Measurements from ENCODE around the gene STARD10. TPM values are rescaled to one million over a fixed set of nuclear protein-coding genes. Genes with fewer than 3 reads are reported as not detected.
A peak's percentile ranks its signal among the peaks of the same experiment; 100 is the strongest.

STARD10 gene
- total RNA-seq, 1 experiment from 2014 or later, result 10.6 TPM

DNA sequence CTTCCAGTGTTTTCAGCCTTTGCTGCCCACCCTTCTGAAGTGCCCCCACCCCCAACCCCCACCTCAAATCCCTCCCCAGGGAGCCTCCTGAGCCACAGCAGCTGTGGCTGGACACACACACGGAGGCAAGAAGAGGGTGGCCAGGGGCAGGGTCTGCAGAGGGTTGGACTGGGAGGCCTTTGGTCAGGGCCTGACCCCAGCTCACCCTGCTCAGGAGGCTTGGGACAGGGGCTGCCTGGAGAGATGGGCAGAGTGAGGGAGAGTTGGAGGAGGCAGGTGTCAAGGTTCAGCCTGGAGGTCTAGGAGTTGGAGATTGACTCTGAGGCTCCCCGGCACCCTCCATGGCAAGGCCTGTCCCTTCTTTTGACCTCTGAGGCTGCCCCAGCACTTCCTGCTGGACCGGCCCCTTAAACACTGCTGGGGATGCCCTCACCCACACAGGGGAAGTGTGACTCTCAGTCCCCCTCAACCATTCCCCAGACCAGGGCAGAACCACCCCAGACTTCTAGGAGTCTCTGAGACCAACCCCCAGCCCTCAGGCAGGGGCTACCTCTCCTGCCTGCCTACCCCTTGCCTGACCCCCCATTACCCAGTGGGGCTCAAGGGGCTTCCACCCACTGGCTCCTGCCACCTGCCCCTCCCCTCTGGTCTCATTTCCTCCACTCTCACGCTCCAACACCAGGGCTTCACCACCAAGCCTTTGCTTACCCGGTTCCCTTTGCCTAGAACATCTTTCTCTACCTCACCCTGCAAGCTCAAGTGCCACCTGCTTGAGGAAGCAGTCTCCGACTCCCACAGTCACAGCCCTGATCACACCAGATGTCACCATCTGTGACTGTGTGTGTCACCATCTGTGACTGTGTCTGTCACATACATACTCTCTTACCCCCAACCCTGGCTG lies 50.3 kb downstream of the STARD10 start:
- TF ChIP-seq, protein P1, sequence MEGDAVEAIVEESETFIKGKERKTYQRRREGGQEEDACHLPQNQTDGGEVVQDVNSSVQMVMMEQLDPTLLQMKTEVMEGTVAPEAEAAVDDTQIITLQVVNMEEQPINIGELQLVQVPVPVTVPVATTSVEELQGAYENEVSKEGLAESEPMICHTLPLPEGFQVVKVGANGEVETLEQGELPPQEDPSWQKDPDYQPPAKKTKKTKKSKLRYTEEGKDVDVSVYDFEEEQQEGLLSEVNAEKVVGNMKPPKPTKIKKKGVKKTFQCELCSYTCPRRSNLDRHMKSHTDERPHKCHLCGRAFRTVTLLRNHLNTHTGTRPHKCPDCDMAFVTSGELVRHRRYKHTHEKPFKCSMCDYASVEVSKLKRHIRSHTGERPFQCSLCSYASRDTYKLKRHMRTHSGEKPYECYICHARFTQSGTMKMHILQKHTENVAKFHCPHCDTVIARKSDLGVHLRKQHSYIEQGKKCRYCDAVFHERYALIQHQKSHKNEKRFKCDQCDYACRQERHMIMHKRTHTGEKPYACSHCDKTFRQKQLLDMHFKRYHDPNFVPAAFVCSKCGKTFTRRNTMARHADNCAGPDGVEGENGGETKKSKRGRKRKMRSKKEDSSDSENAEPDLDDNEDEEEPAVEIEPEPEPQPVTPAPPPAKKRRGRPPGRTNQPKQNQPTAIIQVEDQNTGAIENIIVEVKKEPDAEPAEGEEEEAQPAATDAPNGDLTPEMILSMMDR (IDR thresholded peaks at IDR 0.05; ENCODE audit: unreplicated experiment), result no peak
- H3K4me3 Mint-ChIP-seq (ENCODE audit: unreplicated experiment), result no peak overlapping the region
- H3K27ac Mint-ChIP-seq (ENCODE audit: low read depth, unreplicated experiment), result no peak overlapping the region
- intact Hi-C loops (cut with micrococcal nuclease), result no loop called here
- H3K9me3 Mint-ChIP-seq (ENCODE audit: unreplicated experiment), result no peaks in the 10 kb centered on the region
- no peak for DNase-seq (ENCODE audit: unreplicated experiment)
- CTCF ChIA-PET, result no interaction called here
- H3K36me3 Mint-ChIP-seq (ENCODE audit: insufficient read depth, unreplicated experiment), result no peaks in the 10 kb centered on the region
- H3K27me3 Mint-ChIP-seq (ENCODE audit: insufficient read depth, unreplicated experiment), result no peaks in the 10 kb centered on the region
- POLR2A ChIA-PET, result no interaction called here
- H3K4me1 Mint-ChIP-seq (ENCODE audit: insufficient read depth, unreplicated experiment), result peaks cover 31% of the 10 kb centered on the region
- no TSS peak for BruUV-seq (replicated peaks)

DNA sequence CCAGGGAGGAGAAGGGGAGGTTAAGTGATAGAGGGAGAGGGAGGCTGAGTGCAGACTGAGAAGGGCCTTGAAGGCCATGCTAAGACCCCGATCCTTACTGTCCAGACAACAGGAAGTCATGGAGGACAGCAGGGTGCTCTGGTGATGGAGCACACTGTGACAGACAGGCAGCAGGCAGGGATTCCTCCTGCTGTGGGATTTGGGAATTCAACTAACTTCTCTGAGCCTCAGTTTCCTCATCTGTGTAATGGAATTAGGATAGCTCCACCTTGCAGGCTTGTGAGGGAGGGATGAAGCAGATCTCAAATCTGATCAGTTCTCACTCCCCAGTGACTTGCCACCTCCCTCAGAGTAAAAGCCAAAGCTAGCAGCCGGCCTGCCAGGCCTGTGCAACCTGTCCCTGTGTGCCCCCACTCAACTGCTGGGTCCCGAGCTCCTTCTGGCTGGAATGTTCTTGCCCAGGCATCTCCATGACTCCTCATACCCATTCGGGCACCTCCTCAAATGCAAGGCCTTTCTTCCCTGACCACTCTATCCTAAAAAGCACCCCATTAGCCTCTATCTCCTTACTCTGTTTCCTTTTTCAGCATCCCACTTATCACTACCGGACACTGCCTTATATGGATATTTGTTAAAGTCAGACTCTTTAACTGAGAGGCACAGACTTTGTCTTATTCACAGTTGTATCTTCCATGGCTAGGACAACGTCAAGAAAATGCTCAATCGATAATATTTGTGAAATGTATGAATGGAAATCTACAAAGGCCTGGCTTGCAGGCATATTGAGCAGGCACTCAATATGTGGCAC lies 51.1 kb downstream of the STARD10 start:
- H3K36me3 Mint-ChIP-seq (ENCODE audit: insufficient read depth, unreplicated experiment), result no peaks in the 10 kb centered on the region
- no peak overlapping the region for H3K4me3 Mint-ChIP-seq (ENCODE audit: unreplicated experiment)
- TF ChIP-seq, protein P1 (IDR thresholded peaks at IDR 0.05; ENCODE audit: unreplicated experiment), result no peak
- H3K9me3 Mint-ChIP-seq (ENCODE audit: unreplicated experiment), result no peaks in the 10 kb centered on the region
- no TSS peak for BruUV-seq (replicated peaks)
- no peak for DNase-seq (ENCODE audit: unreplicated experiment)
- H3K27me3 Mint-ChIP-seq (ENCODE audit: insufficient read depth, unreplicated experiment), result no peaks in the 10 kb centered on the region
- H3K27ac Mint-ChIP-seq (ENCODE audit: low read depth, unreplicated experiment), result no peak overlapping the region
- ChIA-PET POLR2A (no interaction called here), CTCF (interaction anchor here (2.6 kb wide), 1 partner anchor 52 kb away, joined by 6 read pairs; the partner anchor contains the start of gene STARD10)
- peaks cover 40% of the 10 kb centered on the region for H3K4me1 Mint-ChIP-seq (ENCODE audit: insufficient read depth, unreplicated experiment)
- intact Hi-C loops (cut with micrococcal nuclease), result no loop called here

DNA sequence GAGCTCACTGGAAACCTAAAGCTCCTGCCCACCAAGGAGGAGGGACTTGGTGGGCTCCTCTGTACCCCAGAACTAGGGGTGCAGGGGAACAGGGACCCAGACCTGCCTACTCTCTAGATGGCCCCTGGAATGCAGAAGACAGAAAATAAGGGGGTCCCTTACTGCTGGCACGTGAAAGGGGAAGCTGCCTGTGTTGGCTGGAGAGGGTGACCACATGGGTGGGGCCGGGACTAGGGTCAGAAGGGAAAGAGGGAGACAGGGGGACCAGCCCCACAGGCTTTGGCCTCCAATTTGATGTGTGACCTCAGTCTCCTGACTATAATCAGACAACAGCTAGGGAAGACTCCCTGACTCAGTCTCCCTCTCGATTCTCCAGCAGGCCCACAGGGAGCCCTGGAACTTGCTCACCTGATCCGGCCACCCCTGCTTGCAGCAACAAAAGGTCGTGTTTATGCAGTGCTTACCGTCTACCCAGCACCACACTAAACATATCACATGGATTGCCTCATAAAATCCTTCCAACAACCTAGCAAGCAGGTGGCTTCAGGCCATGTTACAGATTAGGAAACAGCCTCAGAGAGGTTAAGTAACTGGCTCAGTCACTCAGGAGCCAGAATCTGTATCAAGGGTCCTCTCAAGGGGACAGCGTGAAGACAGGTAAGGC lies 51.9 kb downstream of the STARD10 start:
- no peaks in the 10 kb centered on the region for H3K36me3 Mint-ChIP-seq (ENCODE audit: insufficient read depth, unreplicated experiment)
- peak overlapping the region; percentile 33 for H3K27ac Mint-ChIP-seq (ENCODE audit: low read depth, unreplicated experiment)

More for the DNA sequence above, 51.9 kb downstream of the STARD10 start:
- DNase-seq (ENCODE audit: unreplicated experiment), result peak; percentile 68
- no TSS peak for BruUV-seq (replicated peaks)
- no peaks in the 10 kb centered on the region for H3K27me3 Mint-ChIP-seq (ENCODE audit: insufficient read depth, unreplicated experiment)
- H3K9me3 Mint-ChIP-seq (ENCODE audit: unreplicated experiment), result no peaks in the 10 kb centered on the region
- POLR2A ChIA-PET, result interaction anchor here (0.7 kb wide), 1 partner anchor 122 kb away, joined by 3 read pairs; no protein-coding TSS in a partner anchor
- no peak overlapping the region for H3K4me3 Mint-ChIP-seq (ENCODE audit: unreplicated experiment)
- intact Hi-C loops (cut with micrococcal nuclease), result no loop called here
- CTCF ChIA-PET, result interaction anchor here (0.6 to 2.6 kb wide), 3 partner anchors 52 to 325 kb away, joined by 3 to 6 read pairs (median 5); partner anchors contain the start of gene STARD10
- peaks cover 47% of the 10 kb centered on the region for H3K4me1 Mint-ChIP-seq (ENCODE audit: insufficient read depth, unreplicated experiment)
- TF ChIP-seq, protein P1 (IDR thresholded peaks at IDR 0.05; ENCODE audit: unreplicated experiment), result no peak

Data from MCF 10A (cell line).